ENCODE data around the gene TMEM117. TPM values are rescaled to one million over a fixed set of nuclear protein-coding genes. Genes with fewer than 3 reads are reported as not detected.

TMEM117 gene
- total and polyA plus RNA-seq, 10 of the 15 experiments (the other 5 are each of a cell fraction or from before 2014, with no cell fraction given) = 3.1 to 8.2 (median 6.1) TPM

- RAD21 ChIA-PET (ENCODE audit: unreplicated experiment) = interaction anchor here (1.7 kb wide), 1 partner anchor 32 kb away, joined by 3 read pairs; no protein-coding TSS in a partner anchor
- Histone ChIP-seq H3K79me2 (ENCODE audit: control insufficient read depth, insufficient read depth, low read length) (no peaks in the 10 kb centered on the region), H3K4me2 (ENCODE audit: control insufficient read depth, insufficient read depth) (no peak overlapping the region), H4K20me1 (ENCODE audit: control insufficient read depth, insufficient read depth) (no peaks in the 10 kb centered on the region), H3K9ac (ENCODE audit: control insufficient read depth, insufficient read depth, low read length) (no peak overlapping the region), H3K4me3 (no peak overlapping the region), H3K27me3 (replicated peaks in 1 of 2; ENCODE audit: control insufficient read depth in 2 of 2, insufficient read depth in 2 of 2, low read length in 1 of 2) (no peaks in the 10 kb centered on the region), H3K36me3 (ENCODE audit: control insufficient read depth in 2 of 2, insufficient read depth in 2 of 2, low read length in 1 of 2) (no peaks in the 10 kb centered on the region), H3K27ac (ENCODE audit: control insufficient read depth, insufficient read depth) (no peak overlapping the region), H3K9me3 (replicated peaks; ENCODE audit: control insufficient read depth, insufficient read depth, low read length) (no peaks in the 10 kb centered on the region), H3K4me1 (ENCODE audit: control insufficient read depth, insufficient read depth, low read length) (no peaks in the 10 kb centered on the region), H2AFZ (ENCODE audit: control insufficient read depth, low read depth, low read length) (no peak overlapping the region)
- TF ChIP-seq HDGF (IDR thresholded peaks at IDR 0.05) (no peak), RAD21 (IDR thresholded peaks at IDR 0.05; ENCODE audit: insufficient read depth, low read depth, low read length) (no peak), MYB (IDR thresholded peaks at IDR 0.05; ENCODE audit: borderline replicate concordance, low read depth, low read length) (no peak), BCL11A (IDR thresholded peaks at IDR 0.05; ENCODE audit: low read depth, low read length) (no peak), BRCA1 (IDR thresholded peaks at IDR 0.05; ENCODE audit: low read depth, low read length) (no peak), NR2C1 (IDR thresholded peaks at IDR 0.05) (no peak), ATF3 (IDR thresholded peaks at IDR 0.05; ENCODE audit: borderline replicate concordance, extremely low read depth, low read depth, low read length) (no peak), GABPA (IDR thresholded peaks at IDR 0.05; ENCODE audit: low read depth) (no peak)
- SMC1A ChIA-PET (ENCODE audit: uncharacterized antibody, unreplicated experiment) = no interaction called here
- 76% methylated on average over 4 of the region's 4 CpGs for WGBS (ENCODE audit: insufficient coverage, insufficient replicate concordance, low lambda C conversion rate, missing lambda C conversion rate)
- FAIRE-seq = no peak
- BruUV-seq (replicated peaks) = no TSS peak
- POLR2A ChIA-PET = no interaction called here
- DNase-seq (ENCODE audit: low read depth, low spot score) = no peak
- intact Hi-C loops (cut with micrococcal nuclease; ENCODE audit: unreplicated experiment) (no loop called here), in situ Hi-C loops (cut with MboI) (no loop called here)
- ATAC-seq = no peak
- CTCF ChIA-PET = interaction anchor here (0.6 to 1.2 kb wide), 3 partner anchors 56 to 471 kb away, joined by 3 read pairs; no protein-coding TSS in a partner anchor
Observed at GRCh38 chr12:43914391-43914790, 78.5 kb downstream of the TMEM117 start.
